ENCODE results near the gene PLXNA4. TPM values are rescaled to one million over a fixed set of nuclear protein-coding genes. Genes with fewer than 3 reads are reported as not detected.
A peak's percentile ranks its signal among the peaks of the same experiment; 100 is the strongest.

Gene PLXNA4
- polyA plus RNA-seq, 2 of the 4 experiments (the other 2 are of a cell fraction), result 0.12 to 0.34 TPM

DNA sequence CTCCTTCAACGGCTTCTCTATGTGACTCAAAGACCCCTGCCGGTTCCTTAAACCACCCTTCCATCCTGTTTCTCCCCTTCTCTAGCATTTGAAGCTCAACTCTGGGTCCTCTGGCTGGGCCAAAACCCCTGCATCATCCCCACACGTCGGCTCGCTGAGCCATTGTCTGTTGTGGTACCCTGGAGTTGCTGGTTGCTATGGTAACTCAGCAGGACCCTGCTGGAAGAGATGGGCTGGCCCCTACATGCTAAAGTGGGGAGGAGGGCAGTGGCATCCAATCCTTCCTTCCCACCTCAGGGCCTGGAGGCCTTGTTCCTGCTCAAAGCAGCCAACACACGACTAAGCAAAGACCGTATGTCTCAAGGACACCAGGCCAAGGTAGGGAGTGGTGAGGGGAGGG is 452.5 kb downstream of the PLXNA4 start:
- 76% methylated on average over 7 of the region's 7 CpGs for WGBS (ENCODE audit: missing lambda C conversion rate)
- Histone ChIP-seq H3K4me1 (peaks cover 17% of the 10 kb centered on the region; the same call in 2 of the 3 replicates), H3K9me3 (no peaks in the 10 kb centered on the region), H3K4me2 (no peak overlapping the region), H3K27ac (peak overlapping the region in 1 of 2 experiments; percentile 2; a peak in 1 of 6 replicates), H3K4me3 (no peak overlapping the region)
- ChIA-PET POLR2A (no interaction called here), CTCF (no interaction called here)
- FAIRE-seq, result no peak
- no peak for DNase-seq (ENCODE audit: low read depth in 1 of 2, low spot score in 1 of 2)
- TF ChIP-seq GATA3 (IDR thresholded peaks at IDR 0.05; ENCODE audit: borderline replicate concordance), result no peak
- TF ChIP-seq POLR2AphosphoS2 (conservative IDR thresholded peaks at IDR 0.05; ENCODE audit: low read length), result no peak
- TF ChIP-seq NFE2L2 (conservative IDR thresholded peaks at IDR 0.05; ENCODE audit: low read length), result no peak
- no peak for TF ChIP-seq EP300 (IDR thresholded peaks at IDR 0.05)
- TF ChIP-seq, protein P1, sequence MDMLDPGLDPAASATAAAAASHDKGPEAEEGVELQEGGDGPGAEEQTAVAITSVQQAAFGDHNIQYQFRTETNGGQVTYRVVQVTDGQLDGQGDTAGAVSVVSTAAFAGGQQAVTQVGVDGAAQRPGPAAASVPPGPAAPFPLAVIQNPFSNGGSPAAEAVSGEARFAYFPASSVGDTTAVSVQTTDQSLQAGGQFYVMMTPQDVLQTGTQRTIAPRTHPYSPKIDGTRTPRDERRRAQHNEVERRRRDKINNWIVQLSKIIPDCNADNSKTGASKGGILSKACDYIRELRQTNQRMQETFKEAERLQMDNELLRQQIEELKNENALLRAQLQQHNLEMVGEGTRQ (IDR thresholded peaks at IDR 0.05), result no peak
- TF ChIP-seq FOXS1 (CRISPR knock-in tag; IDR thresholded peaks at IDR 0.05), result no peak
- no peak for TF ChIP-seq BHLHE40 (IDR thresholded peaks at IDR 0.05; ENCODE audit: low read depth, low read length)
- no peak for TF ChIP-seq SREBF2 (IDR thresholded peaks at IDR 0.05)
- no peak for TF ChIP-seq PHF8 (IDR thresholded peaks at IDR 0.05; ENCODE audit: borderline replicate concordance, low read depth)
- TF ChIP-seq RNF2 (IDR thresholded peaks at IDR 0.05; ENCODE audit: borderline replicate concordance, low read depth), result no peak
- no peak for TF ChIP-seq HEYL (CRISPR knock-in tag; IDR thresholded peaks at IDR 0.05)
- no peak for TF ChIP-seq NR3C1 (IDR thresholded peaks at IDR 0.05)
- no peak for TF ChIP-seq CBX2 (IDR thresholded peaks at IDR 0.05; ENCODE audit: borderline replicate concordance, low read depth)
- TF ChIP-seq, protein P2, sequence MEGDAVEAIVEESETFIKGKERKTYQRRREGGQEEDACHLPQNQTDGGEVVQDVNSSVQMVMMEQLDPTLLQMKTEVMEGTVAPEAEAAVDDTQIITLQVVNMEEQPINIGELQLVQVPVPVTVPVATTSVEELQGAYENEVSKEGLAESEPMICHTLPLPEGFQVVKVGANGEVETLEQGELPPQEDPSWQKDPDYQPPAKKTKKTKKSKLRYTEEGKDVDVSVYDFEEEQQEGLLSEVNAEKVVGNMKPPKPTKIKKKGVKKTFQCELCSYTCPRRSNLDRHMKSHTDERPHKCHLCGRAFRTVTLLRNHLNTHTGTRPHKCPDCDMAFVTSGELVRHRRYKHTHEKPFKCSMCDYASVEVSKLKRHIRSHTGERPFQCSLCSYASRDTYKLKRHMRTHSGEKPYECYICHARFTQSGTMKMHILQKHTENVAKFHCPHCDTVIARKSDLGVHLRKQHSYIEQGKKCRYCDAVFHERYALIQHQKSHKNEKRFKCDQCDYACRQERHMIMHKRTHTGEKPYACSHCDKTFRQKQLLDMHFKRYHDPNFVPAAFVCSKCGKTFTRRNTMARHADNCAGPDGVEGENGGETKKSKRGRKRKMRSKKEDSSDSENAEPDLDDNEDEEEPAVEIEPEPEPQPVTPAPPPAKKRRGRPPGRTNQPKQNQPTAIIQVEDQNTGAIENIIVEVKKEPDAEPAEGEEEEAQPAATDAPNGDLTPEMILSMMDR (IDR thresholded peaks at IDR 0.05), result no peak
- TF ChIP-seq CHD2 (IDR thresholded peaks at IDR 0.05; ENCODE audit: low read length, partially characterized antibody), result no peak
- no peak for ATAC-seq

DNA sequence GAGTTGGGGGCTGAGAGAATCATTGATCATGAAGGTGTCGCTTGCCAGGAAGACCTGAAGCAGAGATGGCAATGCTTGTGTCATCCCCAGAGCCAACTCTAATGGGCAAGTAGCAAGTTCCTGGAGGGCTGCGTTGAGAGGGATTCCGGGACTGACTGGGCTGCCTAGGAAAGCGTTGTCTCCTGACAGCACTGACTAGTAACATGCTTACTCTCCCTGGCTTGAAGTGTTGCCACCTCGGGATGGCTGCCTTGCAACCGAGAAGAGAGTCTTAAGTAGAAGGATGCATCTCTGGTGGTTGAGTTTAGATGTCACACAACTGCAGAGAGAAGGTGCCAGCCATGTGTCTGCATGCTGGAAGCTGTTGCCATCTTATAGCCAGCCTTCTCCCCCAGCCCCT is 453.4 kb downstream of the PLXNA4 start:
- H3K4me3 ChIP-seq, result no peak overlapping the region
- 82% methylated on average over 6 of the region's 6 CpGs for WGBS (ENCODE audit: missing lambda C conversion rate)
- no peak for TF ChIP-seq HOXB13 (CRISPR knock-in tag; IDR thresholded peaks at IDR 0.05; ENCODE audit: low read depth)
- TF ChIP-seq NPAS2 (CRISPR knock-in tag; IDR thresholded peaks at IDR 0.05; ENCODE audit: borderline replicate concordance), result no peak
- TF ChIP-seq HDAC2 (IDR thresholded peaks at IDR 0.05), result no peak
- TF ChIP-seq BHLHE40 (IDR thresholded peaks at IDR 0.05; ENCODE audit: low read depth, low read length), result no peak
- CTCF ChIA-PET, result no interaction called here
- H3K4me2 ChIP-seq, result no peak overlapping the region
- peak overlapping the region in 1 of 2 experiments; percentile 3; a peak in 2 of 6 replicates for H3K27ac ChIP-seq
- POLR2A ChIA-PET, result no interaction called here
- H3K9me3 ChIP-seq, result no peaks in the 10 kb centered on the region
- H3K4me1 ChIP-seq, result peaks cover 26% of the 10 kb centered on the region
- FAIRE-seq (no peak), ATAC-seq (no peak), DNase-seq (ENCODE audit: low read depth in 1 of 2, low spot score in 1 of 2) (no peak)

DNA sequence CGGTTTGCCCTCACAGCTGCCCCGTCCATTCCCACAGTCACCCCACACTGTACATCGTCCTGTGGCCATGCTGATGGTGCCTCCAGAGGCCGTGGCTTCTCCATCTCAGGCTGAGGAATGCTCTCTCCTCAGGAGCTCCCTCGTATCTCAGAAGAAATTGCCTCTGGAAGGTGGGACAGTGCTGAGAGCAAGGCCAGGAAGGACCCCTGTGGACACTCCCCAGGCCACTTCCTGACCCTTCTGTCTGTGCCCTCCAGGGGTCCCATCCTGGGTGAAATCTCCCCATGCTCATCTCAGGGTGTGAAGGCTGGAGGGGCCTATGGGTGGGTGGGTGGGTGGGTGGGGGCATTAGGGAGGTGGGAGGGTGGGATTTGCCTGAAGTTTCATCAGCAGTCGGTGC is 454.3 kb downstream of the PLXNA4 start:
- H3K27ac ChIP-seq, result peak overlapping the region in 1 of 2 experiments; percentile 3; a peak in 1 of 6 replicates
- H3K4me2 ChIP-seq, result no peak overlapping the region
- POLR2A ChIA-PET, result no interaction called here
- no peaks in the 10 kb centered on the region for H3K9me3 ChIP-seq
- no peak overlapping the region for H3K4me3 ChIP-seq
- peaks cover 35% of the 10 kb centered on the region for H3K4me1 ChIP-seq
- ATAC-seq (no peak), FAIRE-seq (no peak), DNase-seq (ENCODE audit: low read depth in 1 of 2, low spot score in 1 of 2) (no peak)
- 90% methylated on average over 6 of the region's 6 CpGs for WGBS (ENCODE audit: missing lambda C conversion rate)
- CTCF ChIA-PET, result interaction anchor here (1.4 kb wide), 1 partner anchor 177 kb away, joined by 4 read pairs; no protein-coding TSS in a partner anchor
- TF ChIP-seq, protein P3, sequence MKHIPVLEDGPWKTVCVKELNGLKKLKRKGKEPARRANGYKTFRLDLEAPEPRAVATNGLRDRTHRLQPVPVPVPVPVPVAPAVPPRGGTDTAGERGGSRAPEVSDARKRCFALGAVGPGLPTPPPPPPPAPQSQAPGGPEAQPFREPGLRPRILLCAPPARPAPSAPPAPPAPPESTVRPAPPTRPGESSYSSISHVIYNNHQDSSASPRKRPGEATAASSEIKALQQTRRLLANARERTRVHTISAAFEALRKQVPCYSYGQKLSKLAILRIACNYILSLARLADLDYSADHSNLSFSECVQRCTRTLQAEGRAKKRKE (CRISPR knock-in tag; IDR thresholded peaks at IDR 0.05; ENCODE audit: low read depth), result no peak
- no peak for TF ChIP-seq CEBPB (IDR thresholded peaks at IDR 0.05)
- no peak for TF ChIP-seq SMC3 (IDR thresholded peaks at IDR 0.05)
- no peak for TF ChIP-seq MAX (IDR thresholded peaks at IDR 0.05)
- no peak for TF ChIP-seq ELK1 (IDR thresholded peaks at IDR 0.05; ENCODE audit: low read depth, low read length)
- TF ChIP-seq FOSB (CRISPR knock-in tag; IDR thresholded peaks at IDR 0.05), result no peak
- no peak for TF ChIP-seq ZC3H11A (IDR thresholded peaks at IDR 0.05)
- TF ChIP-seq BCL3 (IDR thresholded peaks at IDR 0.05), result no peak
- no peak for TF ChIP-seq RAD21 (conservative IDR thresholded peaks at IDR 0.05 in 1 of 2, IDR thresholded peaks at IDR 0.05 in 1 of 2)
- TF ChIP-seq JUN (IDR thresholded peaks at IDR 0.05), result no peak
- no peak for TF ChIP-seq ZFP36 (IDR thresholded peaks at IDR 0.05; ENCODE audit: borderline replicate concordance, partially characterized antibody)
- TF ChIP-seq, protein P4, sequence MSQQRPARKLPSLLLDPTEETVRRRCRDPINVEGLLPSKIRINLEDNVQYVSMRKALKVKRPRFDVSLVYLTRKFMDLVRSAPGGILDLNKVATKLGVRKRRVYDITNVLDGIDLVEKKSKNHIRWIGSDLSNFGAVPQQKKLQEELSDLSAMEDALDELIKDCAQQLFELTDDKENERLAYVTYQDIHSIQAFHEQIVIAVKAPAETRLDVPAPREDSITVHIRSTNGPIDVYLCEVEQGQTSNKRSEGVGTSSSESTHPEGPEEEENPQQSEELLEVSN (IDR thresholded peaks at IDR 0.05; ENCODE audit: borderline replicate concordance, low read depth), result no peak

Measured in A549 (cell line).